Liver (tissue), 9 donors: Measurements from ENCODE around the gene NFIX. TPM values are rescaled to one million over a fixed set of nuclear protein-coding genes. Genes with fewer than 3 reads are reported as not detected.

ENCODE experiments used
- DNase-seq: peaks from one replicate; pipeline ENCODE4 v3.0.0-alpha.2; 2017; ENCODE audit warnings: low spot score
- H3K27ac ChIP-seq, 2 donors: one replicate each; pipeline ENCODE4 v1.7.0; 2013; ENCODE audit warnings: inconsistent platforms in 2 of 2, low read length in 2 of 2, control low read depth in 1 of 2, low read depth in 1 of 2, mild to moderate bottlenecking in 1 of 2
- H3K27me3 ChIP-seq, 4 donors: one replicate each; pipeline versions ENCODE4 v1.6.1 to v1.7.0; 2013; ENCODE audit warnings: low read length in 3 of 4, inconsistent platforms in 1 of 4, mild to moderate bottlenecking in 1 of 4, moderate library complexity in 1 of 4; ENCODE audit not compliant: control insufficient read depth in 4 of 4, insufficient read depth in 4 of 4
- H3K36me3 ChIP-seq, 4 donors: one replicate each; pipeline versions ENCODE4 v1.6.1 to v1.7.0; 2013; ENCODE audit warnings: low read length in 3 of 4, mild to moderate bottlenecking in 3 of 4, low read depth in 1 of 4, moderate library complexity in 1 of 4; ENCODE audit not compliant: control insufficient read depth in 4 of 4, insufficient read depth in 3 of 4
- H3K4me1 ChIP-seq, 4 donors: one replicate each; pipeline versions ENCODE4 v1.6.1 to v1.7.0; 2013; ENCODE audit warnings: low read length in 3 of 4, mild to moderate bottlenecking in 3 of 4, moderate library complexity in 1 of 4; ENCODE audit not compliant: control insufficient read depth in 4 of 4, insufficient read depth in 4 of 4
- H3K4me3 ChIP-seq, 3 donors: one replicate each; pipeline versions ENCODE4 v1.6.1 to v1.7.0; 2013; ENCODE audit warnings: low read length in 3 of 3, control low read depth in 1 of 3, low read depth in 1 of 3, mild to moderate bottlenecking in 1 of 3
- H3K9ac ChIP-seq, 2 donors: one replicate each; pipeline ENCODE4 v1.7.0; 2013; ENCODE audit warnings: low read length in 2 of 2, mild to moderate bottlenecking in 2 of 2, moderate library complexity in 2 of 2, control low read depth in 1 of 2, low read depth in 1 of 2
- H3K9me3 ChIP-seq, 4 donors: one replicate each; pipeline versions ENCODE4 v1.6.1 to v1.7.0; 2013; ENCODE audit warnings: low read length in 3 of 4; ENCODE audit not compliant: control insufficient read depth in 4 of 4
- ATF3 ChIP-seq: IDR thresholded peaks from 2 replicates; pipeline ENCODE4 v1.6.1; 2016; ENCODE audit warnings: antibody characterized with exemption
- EGR1 ChIP-seq, 2 donors: IDR thresholded peaks; 2 replicates each; pipeline ENCODE4 v1.6.1; 2016 to 2018; ENCODE audit warnings: antibody characterized with exemption in 2 of 2, low read depth in 2 of 2
- FOXA2 ChIP-seq: IDR thresholded peaks from 2 replicates; pipeline ENCODE4 v1.6.1; 2016; ENCODE audit warnings: antibody characterized with exemption
- GABPA ChIP-seq, 2 donors: IDR thresholded peaks in 1 of 2; conservative IDR thresholded peaks in 1 of 2; 2 replicates each; pipeline ENCODE4 v1.6.1; 2016; ENCODE audit warnings: antibody characterized with exemption in 2 of 2, mild to moderate bottlenecking in 1 of 2, moderate library complexity in 1 of 2
- HNF4A ChIP-seq, 2 donors: conservative IDR thresholded peaks; 2 replicates each; pipeline ENCODE4 v1.6.1; 2016; ENCODE audit warnings: antibody characterized with exemption in 2 of 2, mild to moderate bottlenecking in 2 of 2
- HNF4G ChIP-seq: IDR thresholded peaks from 2 replicates; pipeline ENCODE4 v1.6.1; 2016; ENCODE audit warnings: antibody characterized with exemption
- JUND ChIP-seq, 2 donors: IDR thresholded peaks; 2 replicates each; pipeline ENCODE4 v1.6.1; 2016; ENCODE audit warnings: antibody characterized with exemption in 2 of 2
- MAX ChIP-seq: IDR thresholded peaks from 2 replicates; pipeline ENCODE4 v1.6.1; 2016; ENCODE audit warnings: antibody characterized with exemption
- NR2F2 ChIP-seq: IDR thresholded peaks from 2 replicates; pipeline ENCODE4 v1.6.1; 2016; ENCODE audit warnings: antibody characterized with exemption
- RAD21 ChIP-seq, 2 donors: IDR thresholded peaks; 2 replicates each; pipeline ENCODE4 v1.6.1; 2016; ENCODE audit warnings: antibody characterized with exemption in 2 of 2, mild to moderate bottlenecking in 2 of 2
- RXRA ChIP-seq, 2 donors: IDR thresholded peaks; 2 replicates each; pipeline ENCODE4 v1.6.1; 2017 to 2018; ENCODE audit warnings: antibody characterized with exemption in 2 of 2, mild to moderate bottlenecking in 1 of 2
- SP1 ChIP-seq: IDR thresholded peaks from 2 replicates; pipeline ENCODE4 v1.6.1; 2018; ENCODE audit warnings: antibody characterized with exemption, mild to moderate bottlenecking
- TAF1 ChIP-seq: conservative IDR thresholded peaks from 2 replicates; pipeline ENCODE4 v1.6.1; 2016; ENCODE audit warnings: antibody characterized with exemption, mild to moderate bottlenecking
- WGBS: extraction: QIAGEN DNeasy Blood & Tissue Kit; methylation state at CpG from one replicate; pipeline ENCODE4 v1.1.7; 2013; 5-methylcytosine and 5-hydroxymethylcytosine counted together
- polyA plus RNA-seq, 2 donors: library from polyadenylated mRNA; stranded (reverse) in 1 of 2; unstranded in 1 of 2; fragments of 200-250 nt in 1 of 2; fragments of >200 nt in 1 of 2; fragmentation: Nextera tagmentation in 1 of 2; extraction: Ambion mirVana in 1 of 2; gene quantifications; one replicate each; pipeline versions ENCODE4 v1.2.1 to v1.2.3, GENCODE V29; 2013 to 2015
- total RNA-seq, 2 donors: library from RNA; depleted of rRNA; stranded (reverse); fragments of >200 nt; gene quantifications; one replicate each; pipeline ENCODE4 v1.2.3, GENCODE V29; 2014
- TF ChIP-seq, protein P1 (sequence below): IDR thresholded peaks from 2 replicates; pipeline ENCODE4 v1.6.1; 2016; ENCODE audit warnings: antibody characterized with exemption, mild to moderate bottlenecking
- TF ChIP-seq, protein P2 (sequence below): fragments of 150-350 bp; IDR thresholded peaks from 2 replicates; pipeline ENCODE4 v1.5.1; 2017; ENCODE audit warnings: improper control_type of control experiment, low read depth, low read length; ENCODE audit not compliant: missing input control
- TF ChIP-seq, protein P3 (sequence below): IDR thresholded peaks from 2 replicates; pipeline ENCODE4 v1.6.1; 2016; ENCODE audit warnings: antibody characterized with exemption
- donor health status: healthy.
- donor health status: healthy.
- donor health status: healthy.
- donor health status: healthy.
- donor health status: healthy.

The NFIX gene
- total and polyA plus RNA-seq, 4 donors: 3.3 to 18.4 (median 12.6) TPM

DNA sequence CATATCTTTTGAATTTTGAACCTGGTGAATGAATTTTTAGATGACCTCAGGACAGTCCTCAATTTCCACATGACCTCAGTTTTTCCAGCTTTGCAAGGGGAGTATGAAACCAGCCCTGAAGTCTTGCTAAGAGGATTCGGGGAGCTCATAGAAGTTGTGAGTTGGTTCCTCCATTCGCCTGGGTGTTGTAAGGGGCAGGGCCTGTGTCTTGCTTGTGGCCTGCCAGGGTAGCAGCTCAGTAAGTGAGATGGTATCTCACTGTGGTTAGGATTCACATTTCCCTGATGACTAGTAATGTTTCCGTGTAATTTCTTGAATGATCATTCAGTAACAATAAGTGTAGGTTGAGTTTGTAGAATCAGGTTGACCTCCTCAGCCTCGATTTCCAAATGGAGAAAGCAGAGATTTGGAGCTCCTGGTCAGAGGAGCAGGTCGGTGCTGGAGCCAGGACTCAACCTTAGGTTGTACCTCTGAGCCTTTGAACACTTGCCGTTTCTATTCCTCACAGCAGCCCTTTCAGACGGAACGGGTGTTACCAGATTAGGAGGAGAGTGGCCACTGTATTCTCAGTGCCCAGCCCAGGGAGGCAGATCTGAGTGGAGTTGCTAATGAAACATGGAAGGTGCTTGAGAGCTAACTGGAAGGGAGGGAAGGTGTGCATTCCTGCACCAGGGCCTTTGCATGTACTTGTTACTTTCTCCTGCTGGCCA lies 137.4 kb downstream of the NFIX start:
- Histone ChIP-seq H3K27me3 (no peaks in the 10 kb centered on the region), H3K4me3 (no peak overlapping the region), H3K27ac (no peak overlapping the region), H3K9me3 (no peaks in the 10 kb centered on the region), H3K36me3 (peaks cover 7 to 28% (median 10%) of the 10 kb centered on the region in 4 donors), H3K9ac (no peak overlapping the region), H3K4me1 (peaks cover 5 to 16% (median 11%) of the 10 kb centered on the region in 4 donors)
- 89% methylated on average over 8 of the region's 8 CpGs for WGBS
- TF ChIP-seq, protein P1, sequence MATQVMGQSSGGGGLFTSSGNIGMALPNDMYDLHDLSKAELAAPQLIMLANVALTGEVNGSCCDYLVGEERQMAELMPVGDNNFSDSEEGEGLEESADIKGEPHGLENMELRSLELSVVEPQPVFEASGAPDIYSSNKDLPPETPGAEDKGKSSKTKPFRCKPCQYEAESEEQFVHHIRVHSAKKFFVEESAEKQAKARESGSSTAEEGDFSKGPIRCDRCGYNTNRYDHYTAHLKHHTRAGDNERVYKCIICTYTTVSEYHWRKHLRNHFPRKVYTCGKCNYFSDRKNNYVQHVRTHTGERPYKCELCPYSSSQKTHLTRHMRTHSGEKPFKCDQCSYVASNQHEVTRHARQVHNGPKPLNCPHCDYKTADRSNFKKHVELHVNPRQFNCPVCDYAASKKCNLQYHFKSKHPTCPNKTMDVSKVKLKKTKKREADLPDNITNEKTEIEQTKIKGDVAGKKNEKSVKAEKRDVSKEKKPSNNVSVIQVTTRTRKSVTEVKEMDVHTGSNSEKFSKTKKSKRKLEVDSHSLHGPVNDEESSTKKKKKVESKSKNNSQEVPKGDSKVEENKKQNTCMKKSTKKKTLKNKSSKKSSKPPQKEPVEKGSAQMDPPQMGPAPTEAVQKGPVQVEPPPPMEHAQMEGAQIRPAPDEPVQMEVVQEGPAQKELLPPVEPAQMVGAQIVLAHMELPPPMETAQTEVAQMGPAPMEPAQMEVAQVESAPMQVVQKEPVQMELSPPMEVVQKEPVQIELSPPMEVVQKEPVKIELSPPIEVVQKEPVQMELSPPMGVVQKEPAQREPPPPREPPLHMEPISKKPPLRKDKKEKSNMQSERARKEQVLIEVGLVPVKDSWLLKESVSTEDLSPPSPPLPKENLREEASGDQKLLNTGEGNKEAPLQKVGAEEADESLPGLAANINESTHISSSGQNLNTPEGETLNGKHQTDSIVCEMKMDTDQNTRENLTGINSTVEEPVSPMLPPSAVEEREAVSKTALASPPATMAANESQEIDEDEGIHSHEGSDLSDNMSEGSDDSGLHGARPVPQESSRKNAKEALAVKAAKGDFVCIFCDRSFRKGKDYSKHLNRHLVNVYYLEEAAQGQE: no peak
- TF ChIP-seq FOXA2 (no peak), JUND (IDR thresholded peaks at IDR 0.05) (no peak), ATF3 (no peak), EGR1 (IDR thresholded peaks at IDR 0.05; ENCODE audit: low read depth in 2 of 2) (no peak), GABPA (IDR thresholded peaks at IDR 0.05 in 1 of 2, conservative IDR thresholded peaks at IDR 0.05 in 1 of 2) (no peak), SP1 (no peak), HNF4A (conservative IDR thresholded peaks at IDR 0.05) (no peak), MAX (no peak), RAD21 (IDR thresholded peaks at IDR 0.05) (no peak), RXRA (IDR thresholded peaks at IDR 0.05) (no peak), HNF4G (no peak)
- TF ChIP-seq, protein P2, sequence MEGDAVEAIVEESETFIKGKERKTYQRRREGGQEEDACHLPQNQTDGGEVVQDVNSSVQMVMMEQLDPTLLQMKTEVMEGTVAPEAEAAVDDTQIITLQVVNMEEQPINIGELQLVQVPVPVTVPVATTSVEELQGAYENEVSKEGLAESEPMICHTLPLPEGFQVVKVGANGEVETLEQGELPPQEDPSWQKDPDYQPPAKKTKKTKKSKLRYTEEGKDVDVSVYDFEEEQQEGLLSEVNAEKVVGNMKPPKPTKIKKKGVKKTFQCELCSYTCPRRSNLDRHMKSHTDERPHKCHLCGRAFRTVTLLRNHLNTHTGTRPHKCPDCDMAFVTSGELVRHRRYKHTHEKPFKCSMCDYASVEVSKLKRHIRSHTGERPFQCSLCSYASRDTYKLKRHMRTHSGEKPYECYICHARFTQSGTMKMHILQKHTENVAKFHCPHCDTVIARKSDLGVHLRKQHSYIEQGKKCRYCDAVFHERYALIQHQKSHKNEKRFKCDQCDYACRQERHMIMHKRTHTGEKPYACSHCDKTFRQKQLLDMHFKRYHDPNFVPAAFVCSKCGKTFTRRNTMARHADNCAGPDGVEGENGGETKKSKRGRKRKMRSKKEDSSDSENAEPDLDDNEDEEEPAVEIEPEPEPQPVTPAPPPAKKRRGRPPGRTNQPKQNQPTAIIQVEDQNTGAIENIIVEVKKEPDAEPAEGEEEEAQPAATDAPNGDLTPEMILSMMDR: no peak
- no peak for DNase-seq

GRCh38 chr19:13133241-13133870 lies 138.1 kb downstream of the NFIX start:
- Histone ChIP-seq H3K4me1 (peaks cover under 1 to 12% (median 9%) of the 10 kb centered on the region in 4 donors), H3K36me3 (peaks cover 9 to 35% (median 13%) of the 10 kb centered on the region in 4 donors), H3K9me3 (no peaks in the 10 kb centered on the region), H3K27me3 (no peaks in the 10 kb centered on the region), H3K9ac (no peak overlapping the region), H3K27ac (no peak overlapping the region), H3K4me3 (no peak overlapping the region)
- no peak for DNase-seq
- TF ChIP-seq NR2F2 (no peak), RAD21 (IDR thresholded peaks at IDR 0.05) (no peak), TAF1 (no peak), ATF3 (no peak), RXRA (IDR thresholded peaks at IDR 0.05) (no peak)
- TF ChIP-seq, protein P3, sequence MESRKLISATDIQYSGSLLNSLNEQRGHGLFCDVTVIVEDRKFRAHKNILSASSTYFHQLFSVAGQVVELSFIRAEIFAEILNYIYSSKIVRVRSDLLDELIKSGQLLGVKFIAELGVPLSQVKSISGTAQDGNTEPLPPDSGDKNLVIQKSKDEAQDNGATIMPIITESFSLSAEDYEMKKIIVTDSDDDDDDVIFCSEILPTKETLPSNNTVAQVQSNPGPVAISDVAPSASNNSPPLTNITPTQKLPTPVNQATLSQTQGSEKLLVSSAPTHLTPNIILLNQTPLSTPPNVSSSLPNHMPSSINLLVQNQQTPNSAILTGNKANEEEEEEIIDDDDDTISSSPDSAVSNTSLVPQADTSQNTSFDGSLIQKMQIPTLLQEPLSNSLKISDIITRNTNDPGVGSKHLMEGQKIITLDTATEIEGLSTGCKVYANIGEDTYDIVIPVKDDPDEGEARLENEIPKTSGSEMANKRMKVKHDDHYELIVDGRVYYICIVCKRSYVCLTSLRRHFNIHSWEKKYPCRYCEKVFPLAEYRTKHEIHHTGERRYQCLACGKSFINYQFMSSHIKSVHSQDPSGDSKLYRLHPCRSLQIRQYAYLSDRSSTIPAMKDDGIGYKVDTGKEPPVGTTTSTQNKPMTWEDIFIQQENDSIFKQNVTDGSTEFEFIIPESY: no peak
- 89% methylated on average over 12 of the region's 12 CpGs for WGBS
